IPS DF 6.9 (cell line): Measurements from ENCODE around the gene RASSF3.

Source experiments
- DNase-seq: peaks from one replicate; pipeline ENCODE4 v3.0.0-alpha.2; 2013; ENCODE audit warnings: low read depth, low spot score
- H3K27ac ChIP-seq: one replicate; pipeline ENCODE4 v1.5.1; 2013; ENCODE audit warnings: low read length, control low read depth
- H3K27me3 ChIP-seq: 2 replicates; pipeline ENCODE4 v1.6.1; 2013; ENCODE audit warnings: mild to moderate bottlenecking, low read length; ENCODE audit not compliant: control insufficient read depth, insufficient read depth
- H3K36me3 ChIP-seq: 2 replicates; pipeline ENCODE4 v1.6.1; 2013; ENCODE audit warnings: low read length; ENCODE audit not compliant: control insufficient read depth, insufficient read depth
- H3K4me1 ChIP-seq: 2 replicates; pipeline ENCODE4 v1.6.1; 2013; ENCODE audit warnings: low read length; ENCODE audit not compliant: control insufficient read depth, insufficient read depth
- H3K4me3 ChIP-seq: 2 replicates; pipeline ENCODE4 v1.5.1; 2013; ENCODE audit warnings: mild to moderate bottlenecking, low read length
- H3K9me3 ChIP-seq: 2 replicates; pipeline ENCODE4 v1.6.1; 2013; ENCODE audit warnings: low read length, inconsistent platforms; ENCODE audit not compliant: control insufficient read depth, insufficient read depth
- WGBS: extraction: QIAGEN DNeasy Blood & Tissue Kit; methylation state at CpG from one replicate; pipeline ENCODE4 v1.1.7; 2013; ENCODE audit warnings: mixed read lengths, missing lambda C conversion rate; ENCODE audit not compliant: insufficient read length, insufficient coverage; 5-methylcytosine and 5-hydroxymethylcytosine counted together

RASSF3 gene

DNA sequence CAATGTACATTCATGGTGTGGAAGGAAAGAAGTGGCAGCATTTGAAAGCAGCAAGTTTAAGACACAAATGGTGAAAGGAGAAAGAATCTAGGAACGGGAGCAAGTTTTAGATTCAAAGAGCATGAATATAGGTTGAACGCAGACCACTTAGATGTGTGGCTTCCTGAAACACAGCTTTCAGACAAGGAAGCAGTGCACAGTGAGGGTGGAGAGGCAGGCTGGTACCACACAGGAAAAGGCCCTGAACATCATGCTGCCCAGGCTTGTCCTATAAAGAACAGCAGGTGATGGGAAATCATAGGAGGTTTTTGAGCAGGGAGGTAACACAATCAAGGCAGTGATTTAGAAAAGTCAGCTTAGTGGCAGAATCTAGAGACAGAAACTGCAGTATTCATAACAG lies 113.3 kb downstream of the RASSF3 start:
- H3K27me3 ChIP-seq = no peaks in the 10 kb centered on the region
- no CpG with 5 or more reads among the region's 2 CpGs for WGBS
- H3K36me3 ChIP-seq = no peaks in the 10 kb centered on the region; the same call in 1 of the 2 replicates
- no peak for DNase-seq
- H3K4me1 ChIP-seq = no peaks in the 10 kb centered on the region
- no peak overlapping the region for H3K4me3 ChIP-seq
- H3K9me3 ChIP-seq = no peaks in the 10 kb centered on the region
- H3K27ac ChIP-seq = no peak overlapping the region

DNA sequence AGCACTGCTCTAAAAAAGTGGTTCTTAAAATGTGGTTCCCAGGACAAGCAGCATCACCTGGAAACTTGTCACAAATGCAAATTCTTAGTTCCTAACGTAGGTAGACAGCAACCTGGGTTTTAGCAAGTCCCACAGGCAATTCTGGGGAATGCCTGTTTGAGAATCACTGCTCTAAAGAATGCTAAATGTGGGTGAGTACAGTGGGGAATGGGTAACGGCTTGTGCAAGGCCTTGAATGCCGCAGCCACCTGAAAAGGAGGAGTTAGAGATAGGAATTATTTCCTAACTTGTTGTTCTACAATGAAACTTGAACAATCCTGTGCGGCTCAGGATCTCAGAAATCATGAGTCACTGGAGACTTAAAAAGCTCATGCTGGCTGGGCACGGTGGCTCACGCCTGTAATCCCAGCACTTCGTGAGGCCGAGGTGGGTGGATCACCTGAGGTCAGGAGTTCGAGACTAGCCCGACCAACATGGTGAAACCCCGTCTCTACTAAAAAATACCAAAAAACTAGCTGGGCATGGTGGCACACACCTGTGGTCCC lies 114.0 kb downstream of the RASSF3 start:
- no peak overlapping the region for H3K27ac ChIP-seq

DNA sequence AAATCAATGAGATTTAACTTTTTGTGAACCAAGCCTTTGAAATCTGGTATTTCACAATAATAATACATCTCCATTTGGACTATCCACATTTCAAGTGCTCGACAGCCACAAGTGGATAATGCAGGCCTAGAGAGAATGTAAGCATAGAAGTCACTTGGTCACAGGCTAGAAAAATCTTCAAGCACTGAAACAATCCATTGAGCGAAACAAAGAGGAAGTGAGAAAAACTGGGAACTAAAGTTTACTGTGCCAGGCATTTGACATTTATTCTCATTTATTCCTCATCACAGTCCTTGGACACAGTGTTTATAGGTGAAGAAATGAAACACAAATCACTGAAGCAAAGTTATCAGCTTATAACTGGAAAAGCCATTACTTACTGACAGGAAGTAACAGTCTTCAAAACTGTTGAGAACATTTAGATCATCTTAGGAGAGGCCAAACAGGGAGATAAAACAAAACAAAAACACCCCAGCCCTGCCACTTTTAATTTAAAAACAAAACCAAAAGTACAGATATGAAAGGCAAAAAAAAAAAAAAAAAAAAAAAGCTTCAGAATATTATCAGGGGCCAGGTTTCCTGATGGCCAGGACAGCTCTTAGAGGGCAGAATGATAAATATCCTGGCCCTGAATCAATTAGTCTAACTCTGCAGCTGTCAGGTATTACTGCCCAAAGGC lies 119.8 kb downstream of the RASSF3 start:
- WGBS = no CpG with 5 or more reads among the region's 2 CpGs
- no peaks in the 10 kb centered on the region for H3K9me3 ChIP-seq

More for the DNA sequence above, 114.0 kb downstream of the RASSF3 start:
- no peaks in the 10 kb centered on the region for H3K9me3 ChIP-seq
- no peaks in the 10 kb centered on the region for H3K27me3 ChIP-seq
- no peaks in the 10 kb centered on the region for H3K4me1 ChIP-seq
- no CpG with 5 or more reads among the region's 11 CpGs for WGBS
- no peak for DNase-seq
- no peak overlapping the region for H3K4me3 ChIP-seq
- H3K36me3 ChIP-seq = no peaks in the 10 kb centered on the region; the same call in 1 of the 2 replicates

DNA sequence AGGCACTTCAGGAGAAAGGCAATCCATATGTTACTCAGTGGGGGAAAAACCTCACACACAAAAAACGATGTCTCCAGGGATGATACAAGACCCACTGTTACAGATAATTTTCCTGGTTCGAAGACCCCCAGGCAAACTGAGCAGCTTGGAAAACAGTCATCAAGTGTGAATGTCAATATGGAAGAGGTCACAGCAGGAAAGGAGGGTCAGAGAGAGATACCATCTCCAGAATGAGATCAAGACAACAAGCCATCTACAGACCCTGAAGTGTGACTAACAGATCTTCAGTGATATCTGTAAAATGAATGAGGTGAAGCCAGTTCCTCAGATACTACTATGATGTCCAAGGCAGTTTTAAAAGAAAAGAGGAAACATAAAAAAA lies 120.3 kb downstream of the RASSF3 start:
- Histone ChIP-seq H3K4me1 (no peaks in the 10 kb centered on the region), H3K27me3 (no peaks in the 10 kb centered on the region), H3K36me3 (peaks cover 2% of the 10 kb centered on the region; the same call in 1 of the 2 replicates), H3K4me3 (no peak overlapping the region), H3K27ac (no peak overlapping the region), H3K9me3 (no peaks in the 10 kb centered on the region)
- no CpG with 5 or more reads among the region's 2 CpGs for WGBS
- DNase-seq = no peak

More for the DNA sequence above, 119.8 kb downstream of the RASSF3 start:
- H3K27me3 ChIP-seq = no peaks in the 10 kb centered on the region
- H3K4me1 ChIP-seq = no peaks in the 10 kb centered on the region
- no peak overlapping the region for H3K4me3 ChIP-seq
- no peak overlapping the region for H3K27ac ChIP-seq
- DNase-seq = no peak
- peaks cover 2% of the 10 kb centered on the region; the same call in 1 of the 2 replicates for H3K36me3 ChIP-seq

DNA sequence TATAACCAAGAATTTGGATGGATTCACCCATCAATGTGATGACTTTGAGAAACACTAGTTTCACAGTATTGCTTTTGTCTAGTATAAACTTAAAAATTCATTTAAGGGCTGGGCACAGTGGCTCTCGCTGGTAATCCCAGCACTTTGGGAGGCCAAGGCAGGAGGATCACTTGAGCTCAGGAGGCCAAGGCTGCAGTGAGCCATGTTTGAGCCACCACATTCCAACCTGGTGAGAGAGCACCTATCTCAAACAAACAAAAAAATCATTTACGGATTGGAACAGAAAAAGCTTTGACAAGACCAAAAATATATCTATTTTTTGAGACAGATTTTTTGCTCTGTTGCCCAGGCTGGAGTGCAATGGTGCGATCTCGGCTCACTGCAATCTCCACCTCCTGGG lies 121.4 kb downstream of the RASSF3 start:
- no peak for DNase-seq
- H3K27ac ChIP-seq = no peak overlapping the region
- no peak overlapping the region for H3K4me3 ChIP-seq

DNA sequence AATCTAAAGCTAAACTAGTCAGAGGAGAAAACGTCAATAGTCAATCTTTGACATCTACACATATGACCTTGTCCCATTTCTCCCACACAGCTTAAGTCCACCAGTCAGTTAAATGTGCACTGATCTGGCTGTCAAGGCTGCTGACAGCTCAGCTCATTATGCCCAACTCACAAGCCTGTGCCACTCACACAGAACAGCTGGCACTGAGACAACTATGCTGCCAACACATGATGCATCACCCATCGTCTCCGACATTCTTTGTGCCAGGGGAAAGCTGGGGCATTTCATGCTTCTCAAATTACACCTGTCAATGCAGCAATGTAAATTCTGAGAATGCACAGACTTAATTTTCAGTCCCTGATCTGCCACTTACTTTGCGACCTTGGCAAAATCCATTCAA lies 123.6 kb downstream of the RASSF3 start:
- Histone ChIP-seq H3K27ac (no peak overlapping the region), H3K4me3 (no peak overlapping the region), H3K4me1 (no peaks in the 10 kb centered on the region), H3K9me3 (no peaks in the 10 kb centered on the region), H3K36me3 (peaks cover 2% of the 10 kb centered on the region; the same call in 1 of the 2 replicates), H3K27me3 (no peaks in the 10 kb centered on the region)
- WGBS = no CpG with 5 or more reads among the region's 4 CpGs
- no peak for DNase-seq

More for the DNA sequence above, 121.4 kb downstream of the RASSF3 start:
- no peaks in the 10 kb centered on the region for H3K27me3 ChIP-seq
- no peaks in the 10 kb centered on the region for H3K4me1 ChIP-seq
- no peaks in the 10 kb centered on the region for H3K9me3 ChIP-seq
- WGBS = no CpG with 5 or more reads among the region's 4 CpGs
- H3K36me3 ChIP-seq = peaks cover 2% of the 10 kb centered on the region; the same call in 1 of the 2 replicates

DNA sequence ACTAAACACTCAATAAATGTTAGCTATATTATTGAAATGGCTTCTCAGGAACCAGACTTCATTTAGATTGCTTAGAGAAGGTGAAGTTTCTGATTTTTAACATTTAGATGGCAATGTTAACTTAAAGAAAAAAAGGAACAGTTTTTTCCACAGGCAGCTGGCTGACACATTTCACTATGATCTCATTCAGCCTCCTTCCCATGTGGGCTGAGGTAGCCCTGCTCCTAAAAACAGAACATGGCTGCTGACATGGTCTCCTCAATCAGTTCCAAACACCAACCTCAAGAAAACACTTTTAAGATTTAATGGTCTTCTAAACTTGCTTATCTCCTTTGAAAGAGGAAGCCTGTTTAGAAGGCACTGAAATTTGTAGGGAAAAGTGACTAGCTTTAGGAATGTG lies 125.1 kb downstream of the RASSF3 start:
- no peak for DNase-seq

DNA sequence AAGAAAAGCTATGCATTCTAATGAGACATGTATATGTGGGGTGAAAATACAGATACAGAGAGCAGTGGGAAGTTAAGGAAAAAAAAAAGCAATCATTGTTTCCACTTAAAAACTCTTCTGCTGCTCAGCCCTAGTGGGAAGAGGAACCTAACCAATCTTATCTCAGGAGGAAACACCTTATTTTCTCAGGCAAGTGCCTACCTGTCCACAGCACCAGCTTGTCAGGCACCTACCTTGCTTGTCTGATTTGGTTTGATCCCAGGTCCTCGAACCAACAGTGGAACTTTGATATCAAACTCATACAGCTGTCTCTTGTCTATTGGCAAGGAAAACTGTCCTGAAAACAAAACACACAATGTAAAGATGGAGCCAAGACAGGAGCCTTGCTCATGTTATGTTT lies 126.5 kb downstream of the RASSF3 start:
- H3K36me3 ChIP-seq = peaks cover 2% of the 10 kb centered on the region; the same call in 1 of the 2 replicates
- WGBS = no CpG with 5 or more reads among the region's 1 CpG
- H3K4me1 ChIP-seq = no peaks in the 10 kb centered on the region
- no peak overlapping the region for H3K4me3 ChIP-seq
- DNase-seq = no peak
- H3K27me3 ChIP-seq = no peaks in the 10 kb centered on the region
- no peaks in the 10 kb centered on the region for H3K9me3 ChIP-seq
- H3K27ac ChIP-seq = no peak overlapping the region

More for the DNA sequence above, 125.1 kb downstream of the RASSF3 start:
- Histone ChIP-seq H3K4me3 (no peak overlapping the region), H3K27ac (no peak overlapping the region), H3K4me1 (no peaks in the 10 kb centered on the region), H3K9me3 (no peaks in the 10 kb centered on the region), H3K36me3 (peaks cover 2% of the 10 kb centered on the region; the same call in 1 of the 2 replicates), H3K27me3 (no peaks in the 10 kb centered on the region)

DNA sequence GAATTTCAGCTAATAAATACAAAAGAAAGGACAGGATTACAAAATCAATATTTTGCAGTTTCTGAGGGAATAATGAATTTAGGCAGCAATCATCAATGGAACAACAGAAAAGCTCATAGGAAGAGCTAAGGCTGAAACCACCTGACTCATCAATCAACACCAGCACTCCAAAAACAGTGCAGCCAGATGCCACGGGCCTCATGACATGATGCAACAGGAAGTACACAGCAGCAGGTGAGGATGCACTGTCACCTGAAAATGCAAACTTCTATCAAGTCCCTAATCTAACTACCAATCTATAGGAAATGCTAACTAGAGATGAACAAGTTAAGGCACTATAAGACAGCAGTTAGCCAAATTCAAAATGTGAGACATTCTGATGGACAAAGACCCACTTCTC lies 127.2 kb downstream of the RASSF3 start:
- DNase-seq = no peak
- no peaks in the 10 kb centered on the region for H3K9me3 ChIP-seq
- no peak overlapping the region for H3K27ac ChIP-seq
- peaks cover 2% of the 10 kb centered on the region; the same call in 1 of the 2 replicates for H3K36me3 ChIP-seq
- H3K4me1 ChIP-seq = no peaks in the 10 kb centered on the region
- H3K4me3 ChIP-seq = no peak overlapping the region
- no CpG with 5 or more reads among the region's 1 CpG for WGBS
- no peaks in the 10 kb centered on the region for H3K27me3 ChIP-seq

DNA sequence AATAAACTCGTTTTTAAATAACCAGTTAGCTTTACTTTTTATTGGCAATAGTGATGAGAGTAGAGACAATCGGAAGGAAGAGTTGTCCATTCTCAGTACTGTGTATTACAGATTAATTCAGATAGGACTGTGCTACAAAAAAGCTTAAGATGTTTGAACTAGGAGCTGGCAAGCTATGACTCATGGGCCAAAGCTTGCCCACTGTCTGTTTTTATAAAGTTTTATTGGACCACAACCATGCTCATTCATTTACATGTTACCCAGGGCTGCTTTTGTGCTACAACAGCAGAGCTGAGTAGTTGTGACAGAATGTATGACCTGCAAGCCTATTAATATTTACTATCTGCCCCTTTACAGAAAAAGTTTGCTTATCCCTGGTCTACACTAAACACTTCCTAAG lies 129.5 kb downstream of the RASSF3 start:
- WGBS = no CpG with 5 or more reads among the region's 2 CpGs

DNA sequence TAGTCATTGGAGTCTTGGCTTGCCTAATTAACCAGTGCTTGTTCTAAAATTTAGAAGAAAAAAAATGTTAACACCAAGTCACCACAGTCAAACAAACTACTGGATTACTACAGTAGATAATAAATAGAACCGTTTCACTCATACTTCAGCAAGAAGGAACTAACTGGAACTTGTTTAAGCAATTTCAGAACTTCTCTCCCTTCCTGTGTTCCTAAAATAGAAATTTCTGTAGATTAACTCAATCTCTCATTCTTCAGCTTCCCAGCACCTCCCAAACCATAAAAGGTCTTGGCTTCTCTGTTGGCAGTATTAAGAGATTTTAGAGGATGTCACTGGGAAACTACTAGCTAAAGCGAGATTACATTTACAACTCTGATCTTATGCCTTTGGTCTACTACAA lies 130.4 kb downstream of the RASSF3 start:
- no CpG with 5 or more reads among the region's 2 CpGs for WGBS
- Histone ChIP-seq H3K4me1 (no peaks in the 10 kb centered on the region), H3K4me3 (no peak overlapping the region), H3K27ac (no peak overlapping the region), H3K27me3 (no peaks in the 10 kb centered on the region), H3K9me3 (no peaks in the 10 kb centered on the region), H3K36me3 (peaks cover 4% of the 10 kb centered on the region; the same call in 1 of the 2 replicates)
- DNase-seq = no peak

More for the DNA sequence above, 129.5 kb downstream of the RASSF3 start:
- Histone ChIP-seq H3K27me3 (no peaks in the 10 kb centered on the region), H3K4me3 (no peak overlapping the region), H3K27ac (no peak overlapping the region), H3K9me3 (no peaks in the 10 kb centered on the region), H3K4me1 (no peaks in the 10 kb centered on the region), H3K36me3 (peaks cover 2% of the 10 kb centered on the region; the same call in 1 of the 2 replicates)
- DNase-seq = no peak
